Neural crest cell (in vitro differentiated cells): ENCODE measurements around the gene ACO2. TPM values are rescaled to one million over a fixed set of nuclear protein-coding genes. Genes with fewer than 3 reads are reported as not detected.

Source experiments
- DNase-seq: peaks from one replicate; pipeline ENCODE4 v3.0.0; 2021; ENCODE audit warnings: low read depth, mixed read lengths, low spot score
- H3K27ac Mint-ChIP-seq: one replicate; pipeline ENCODE4 v1.8.0; 2021; ENCODE audit warnings: mild to moderate bottlenecking, mixed read lengths; ENCODE audit not compliant: unreplicated experiment
- H3K27me3 Mint-ChIP-seq: 2 replicates; pipeline ENCODE4 v1.8.0; 2021; ENCODE audit warnings: low read depth, mild to moderate bottlenecking, mixed read lengths
- H3K36me3 Mint-ChIP-seq: 2 replicates; pipeline ENCODE4 v1.8.0; 2021; ENCODE audit warnings: low read depth, mild to moderate bottlenecking, mixed read lengths
- H3K4me1 Mint-ChIP-seq: 2 replicates; pipeline ENCODE4 v1.8.0; 2021; ENCODE audit warnings: mixed read lengths
- H3K4me3 Mint-ChIP-seq: one replicate; pipeline ENCODE4 v1.8.0; 2021; ENCODE audit warnings: mild to moderate bottlenecking, mixed read lengths
- H3K9me3 Mint-ChIP-seq: 2 replicates; pipeline ENCODE4 v1.8.0; 2021; ENCODE audit warnings: mixed read lengths
- total RNA-seq: library from RNA; stranded (reverse); gene quantifications from 2 replicates; pipeline ENCODE4 v1.2.1, GENCODE V29; 2021
- TF ChIP-seq, protein P1 (sequence below): fragments of 200-600 bp; sonication (generic); conservative IDR thresholded peaks from 2 replicates; pipeline ENCODE4 v1.5.0; 2021; ENCODE audit warnings: antibody characterized with exemption, mild to moderate bottlenecking

The ACO2 gene
- total RNA-seq, 1 donor from 2014 or later = 80.6 TPM

DNA sequence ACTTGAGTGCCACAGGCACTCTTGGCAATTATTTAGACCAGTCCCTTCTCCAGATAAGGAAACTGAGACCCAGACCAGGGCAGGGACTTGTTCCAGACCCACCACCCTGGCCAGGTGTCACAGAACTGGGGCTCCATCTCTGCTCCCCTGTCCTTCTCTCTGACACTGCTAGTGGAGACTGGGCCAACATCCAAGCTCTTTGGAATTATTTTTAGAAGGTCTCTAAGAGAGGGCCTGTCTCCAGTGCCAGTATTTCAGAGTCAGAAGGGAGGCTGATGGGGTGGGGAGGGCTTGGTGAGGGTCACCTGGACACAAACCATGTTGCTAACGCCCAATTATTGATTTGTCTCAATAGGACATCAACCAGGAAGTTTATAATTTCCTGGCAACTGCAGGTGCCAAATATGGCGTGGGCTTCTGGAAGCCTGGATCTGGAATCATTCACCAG, 42.6 kb downstream of the ACO2 start:
- DNase-seq = no peak
- Mint-ChIP-seq H3K4me3 (no peak overlapping the region), H3K27ac (no peak overlapping the region), H3K4me1 (peaks cover 14% of the 10 kb centered on the region), H3K9me3 (no peaks in the 10 kb centered on the region), H3K36me3 (no peaks in the 10 kb centered on the region), H3K27me3 (no peaks in the 10 kb centered on the region)
- TF ChIP-seq, protein P1, sequence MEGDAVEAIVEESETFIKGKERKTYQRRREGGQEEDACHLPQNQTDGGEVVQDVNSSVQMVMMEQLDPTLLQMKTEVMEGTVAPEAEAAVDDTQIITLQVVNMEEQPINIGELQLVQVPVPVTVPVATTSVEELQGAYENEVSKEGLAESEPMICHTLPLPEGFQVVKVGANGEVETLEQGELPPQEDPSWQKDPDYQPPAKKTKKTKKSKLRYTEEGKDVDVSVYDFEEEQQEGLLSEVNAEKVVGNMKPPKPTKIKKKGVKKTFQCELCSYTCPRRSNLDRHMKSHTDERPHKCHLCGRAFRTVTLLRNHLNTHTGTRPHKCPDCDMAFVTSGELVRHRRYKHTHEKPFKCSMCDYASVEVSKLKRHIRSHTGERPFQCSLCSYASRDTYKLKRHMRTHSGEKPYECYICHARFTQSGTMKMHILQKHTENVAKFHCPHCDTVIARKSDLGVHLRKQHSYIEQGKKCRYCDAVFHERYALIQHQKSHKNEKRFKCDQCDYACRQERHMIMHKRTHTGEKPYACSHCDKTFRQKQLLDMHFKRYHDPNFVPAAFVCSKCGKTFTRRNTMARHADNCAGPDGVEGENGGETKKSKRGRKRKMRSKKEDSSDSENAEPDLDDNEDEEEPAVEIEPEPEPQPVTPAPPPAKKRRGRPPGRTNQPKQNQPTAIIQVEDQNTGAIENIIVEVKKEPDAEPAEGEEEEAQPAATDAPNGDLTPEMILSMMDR = no peak

DNA sequence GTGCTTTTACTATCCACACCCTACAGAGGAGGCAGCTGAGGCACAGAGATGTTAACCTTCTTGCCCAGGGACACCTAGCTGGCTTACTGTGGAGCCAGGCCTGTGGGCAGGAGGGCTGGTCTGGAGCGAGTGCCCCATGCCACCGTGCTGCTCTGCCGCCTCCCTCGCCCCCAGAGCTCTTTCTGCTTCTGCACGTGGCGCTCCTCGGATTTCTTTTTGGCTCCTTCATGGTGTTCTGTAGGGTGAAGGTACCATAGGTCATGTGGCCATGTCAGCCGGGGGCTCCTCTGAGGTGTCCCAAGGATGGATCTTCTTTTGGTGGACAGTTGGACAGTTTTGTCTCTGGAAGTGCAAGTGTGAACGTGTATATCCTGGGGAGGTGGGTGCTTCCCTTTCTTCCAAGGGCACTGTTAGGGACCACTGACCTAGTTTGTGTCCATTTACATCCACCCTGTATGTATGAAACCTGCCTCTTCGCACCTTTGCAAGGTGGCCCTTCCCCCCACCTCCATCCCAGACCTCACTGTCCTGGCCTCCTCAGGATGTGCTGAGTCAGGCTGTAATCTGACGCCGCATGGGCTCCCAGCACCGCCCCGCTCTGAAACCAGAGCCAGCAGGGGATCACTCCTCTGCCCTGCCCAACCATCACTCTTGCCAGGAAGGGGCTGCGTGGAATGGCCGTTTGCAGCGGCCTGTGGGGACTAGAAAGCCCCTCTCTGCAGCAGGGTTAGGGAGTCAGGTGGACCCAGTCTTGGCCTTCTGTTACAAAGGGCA, 43.7 kb downstream of the ACO2 start:
- TF ChIP-seq, protein P1 = no peak
- no peaks in the 10 kb centered on the region for H3K27me3 Mint-ChIP-seq
- peak overlapping the region; percentile 97 for H3K27ac Mint-ChIP-seq
- H3K36me3 Mint-ChIP-seq = no peaks in the 10 kb centered on the region
- DNase-seq = no peak
- no peaks in the 10 kb centered on the region for H3K9me3 Mint-ChIP-seq
- H3K4me3 Mint-ChIP-seq = no peak overlapping the region
- H3K4me1 Mint-ChIP-seq = peaks cover 14% of the 10 kb centered on the region

DNA sequence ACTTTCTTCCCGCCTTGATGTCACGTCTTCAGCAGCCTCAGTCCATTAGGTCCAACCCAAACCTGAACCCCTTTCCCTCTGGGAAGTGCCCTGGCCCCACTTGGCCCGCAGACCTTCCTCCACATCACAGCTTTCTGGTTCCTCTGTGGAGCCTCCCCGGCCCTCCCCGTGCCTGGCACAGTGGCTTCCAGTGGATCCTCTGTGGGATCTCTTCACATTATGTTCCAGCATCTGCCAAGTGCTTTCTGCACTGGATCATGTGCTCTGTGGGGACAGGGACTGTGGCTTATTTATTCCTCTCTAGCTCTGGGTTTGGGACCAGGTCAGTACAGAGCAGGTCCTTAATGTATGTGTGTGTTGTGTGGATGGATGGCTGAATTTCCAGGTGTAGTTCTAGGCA, 44.5 kb downstream of the ACO2 start:
- no peak for DNase-seq
- H3K4me1 Mint-ChIP-seq = peaks cover 14% of the 10 kb centered on the region
- H3K27me3 Mint-ChIP-seq = no peaks in the 10 kb centered on the region
- H3K27ac Mint-ChIP-seq = peak overlapping the region; percentile 13
- no peaks in the 10 kb centered on the region for H3K9me3 Mint-ChIP-seq
- no peak overlapping the region for H3K4me3 Mint-ChIP-seq
- TF ChIP-seq, protein P1 = no peak
- H3K36me3 Mint-ChIP-seq = no peaks in the 10 kb centered on the region

DNA sequence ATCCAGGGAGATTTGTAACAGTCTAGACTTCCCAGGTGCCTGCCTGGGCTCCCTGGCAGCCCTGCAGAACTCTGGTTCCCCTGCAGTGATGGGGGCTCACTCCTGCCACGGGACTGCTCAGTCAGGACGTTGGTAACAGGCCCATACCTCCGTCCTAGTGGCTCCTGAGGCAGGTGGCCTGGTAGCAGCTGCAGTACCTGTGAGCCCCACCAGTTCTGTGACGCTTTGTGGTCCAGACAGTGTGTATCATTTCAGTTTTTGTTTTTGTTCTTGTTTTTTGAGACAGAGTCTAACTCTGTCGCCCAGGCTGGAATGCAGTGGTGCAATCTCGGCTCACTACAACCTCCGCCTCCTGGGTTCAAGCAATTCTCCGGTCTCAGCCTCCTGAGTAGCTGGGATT, 47.5 kb downstream of the ACO2 start:
- Mint-ChIP-seq H3K27me3 (no peaks in the 10 kb centered on the region), H3K9me3 (no peaks in the 10 kb centered on the region), H3K36me3 (no peaks in the 10 kb centered on the region), H3K27ac (no peak overlapping the region), H3K4me3 (no peak overlapping the region), H3K4me1 (peaks cover 14% of the 10 kb centered on the region)
- no peak for DNase-seq
- TF ChIP-seq, protein P1 = no peak

DNA sequence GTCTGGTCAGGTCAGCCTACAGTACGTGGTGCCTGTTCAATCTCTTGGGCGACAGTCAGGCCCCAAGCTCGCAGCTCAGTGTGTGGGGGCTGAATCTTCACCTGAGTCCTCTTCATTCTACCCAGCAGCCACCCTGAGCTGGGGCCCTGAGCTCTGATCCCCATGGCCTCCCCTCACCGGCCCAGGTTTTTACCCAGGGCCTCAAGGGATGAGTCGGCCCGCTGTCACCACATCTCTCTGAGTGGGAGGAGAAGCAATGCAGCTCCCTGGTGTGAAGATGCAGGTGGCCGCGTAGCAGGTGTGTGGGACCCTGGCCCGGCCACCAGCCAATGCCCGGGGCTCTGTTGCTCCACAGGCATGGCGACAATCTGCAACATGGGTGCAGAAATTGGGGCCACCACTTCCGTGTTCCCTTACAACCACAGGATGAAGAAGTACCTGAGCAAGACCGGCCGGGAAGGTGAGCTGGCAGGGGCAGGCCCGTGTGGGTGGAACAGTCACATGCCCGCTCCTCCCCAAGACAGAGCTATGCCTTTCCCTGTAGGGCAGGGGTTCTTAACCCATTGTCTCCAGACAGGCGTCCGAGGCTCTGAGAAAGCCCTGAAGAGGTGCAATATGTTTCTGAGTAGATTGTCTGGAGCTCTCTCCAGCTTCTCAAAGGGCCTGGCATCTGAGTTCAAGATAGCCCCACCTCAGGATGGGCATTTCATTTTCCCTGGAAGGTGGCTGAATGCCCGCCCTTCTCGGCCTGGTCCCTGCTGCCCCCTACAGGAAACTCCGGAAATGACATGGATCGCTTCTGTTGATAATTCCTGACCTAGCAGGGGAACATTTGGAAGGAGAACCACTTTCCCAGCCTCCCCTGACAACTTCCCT, 48.5 kb downstream of the ACO2 start:
- no peak overlapping the region for H3K27ac Mint-ChIP-seq
- peaks cover 1% of the 10 kb centered on the region for H3K36me3 Mint-ChIP-seq

More for the DNA sequence above, 48.5 kb downstream of the ACO2 start:
- Mint-ChIP-seq H3K27me3 (peaks cover under 1% of the 10 kb centered on the region), H3K4me3 (peak overlapping the region; percentile 31), H3K4me1 (peaks cover 14% of the 10 kb centered on the region), H3K9me3 (no peaks in the 10 kb centered on the region)
- DNase-seq = peak; percentile 87
- TF ChIP-seq, protein P1 = peak; percentile 89
